Right kidney (tissue), 1 donor: ENCODE results near the gene CPN2.
A peak's percentile ranks its signal among the peaks of the same experiment; 100 is the strongest.

Source experiments
- DNase-seq: peaks from one replicate; pipeline ENCODE4 v3.0.0-alpha.2; 2016

Gene CPN2

GRCh38 chr3:194327218-194328052 lies 23.7 kb downstream of the CPN2 start:
- DNase-seq: peak; percentile 37

- DNase-seq: no peak
Measured at GRCh38 chr3:194326968-194327217, 24.2 kb downstream of the CPN2 start.

DNA sequence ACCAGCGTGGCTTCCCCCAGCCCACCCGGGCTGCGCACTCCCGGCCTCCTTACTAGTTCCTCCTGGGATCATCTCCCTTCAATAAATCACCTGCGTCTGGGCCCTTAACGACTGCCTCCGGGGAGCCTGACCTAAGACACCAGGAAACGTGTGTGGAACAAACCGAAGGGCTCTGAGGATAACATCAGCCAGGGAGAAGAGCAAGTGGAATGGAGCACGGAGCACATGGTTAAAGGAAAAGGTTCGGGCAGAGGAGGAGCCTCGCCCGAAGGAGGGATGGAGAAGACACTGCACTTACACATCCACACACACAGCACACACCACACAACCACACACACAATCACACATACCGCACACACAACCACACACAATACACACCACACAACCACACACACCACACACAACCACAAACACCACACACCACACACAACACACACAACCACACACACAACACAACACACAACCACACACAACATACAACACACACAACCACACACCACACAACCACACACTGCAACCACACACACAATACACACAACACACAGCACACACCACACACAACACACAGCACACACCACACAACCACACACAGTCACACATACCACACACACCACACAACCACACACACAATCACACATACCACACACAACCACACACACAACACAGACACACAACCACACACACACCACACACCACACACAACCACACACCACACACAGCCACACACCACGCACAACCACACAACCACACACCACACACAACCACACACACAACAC lies 24.7 kb downstream of the CPN2 start:
- DNase-seq: peak; percentile 42

DNA sequence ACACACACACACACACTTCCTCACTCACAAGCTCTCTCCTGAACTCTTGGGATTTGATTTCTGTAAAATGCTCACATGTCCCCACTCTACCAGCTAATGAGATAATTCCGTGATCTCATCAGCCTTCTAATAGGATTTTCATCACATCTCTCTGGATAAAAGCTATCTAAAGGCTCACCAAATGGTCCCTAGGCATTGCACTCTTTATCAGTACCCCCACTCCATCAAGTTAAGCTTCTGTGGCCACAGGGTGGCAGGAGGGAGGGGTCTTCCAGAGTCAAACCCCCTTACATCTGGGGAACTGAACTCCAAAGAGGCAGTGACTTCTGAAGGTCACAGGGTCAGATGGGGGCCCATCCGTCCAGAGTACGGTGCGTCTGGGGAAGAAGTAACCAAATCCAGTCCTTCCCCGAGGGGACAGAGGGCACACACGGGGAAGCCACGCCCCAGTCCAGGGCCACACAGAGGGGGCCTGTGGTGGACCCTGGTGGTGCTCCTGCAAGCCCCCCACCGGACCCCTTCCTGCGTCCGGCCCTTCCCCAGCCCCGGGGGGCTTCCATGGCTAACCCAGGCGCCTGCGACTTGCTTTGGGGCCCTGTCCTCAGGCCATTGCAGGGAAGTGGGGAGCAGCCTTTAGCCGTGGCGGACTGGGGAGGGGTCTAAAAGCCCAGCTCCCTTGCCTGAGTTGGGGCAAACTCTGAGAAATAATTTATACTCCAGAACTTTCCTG lies 25.5 kb downstream of the CPN2 start:
- no peak for DNase-seq

DNA sequence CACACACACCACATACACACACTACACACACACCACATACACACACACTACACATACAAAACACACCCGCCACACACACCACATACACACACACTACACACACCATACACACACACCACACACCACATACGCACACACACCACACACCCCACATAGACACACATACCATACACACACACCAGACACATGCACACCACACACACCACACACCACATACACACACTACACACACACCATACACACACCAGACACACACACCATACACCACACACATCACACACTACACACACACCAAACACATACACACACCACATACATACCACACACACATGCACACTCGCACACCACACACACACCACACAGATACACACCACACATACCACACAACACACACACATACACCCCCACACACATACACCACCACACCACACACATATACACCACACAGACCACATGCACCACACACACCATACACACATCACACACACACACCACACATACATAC lies 26.3 kb downstream of the CPN2 start:
- DNase-seq: no peak

GRCh38 chr3:194323785-194324735 lies 27.1 kb downstream of the CPN2 start:
- peak; percentile 76 for DNase-seq

GRCh38 chr3:194322678-194323211 lies 28.4 kb downstream of the CPN2 start:
- peak; percentile 35 for DNase-seq

- peak; percentile 38 for DNase-seq
Measured at GRCh38 chr3:194321693-194322640, 29.2 kb downstream of the CPN2 start.

DNA sequence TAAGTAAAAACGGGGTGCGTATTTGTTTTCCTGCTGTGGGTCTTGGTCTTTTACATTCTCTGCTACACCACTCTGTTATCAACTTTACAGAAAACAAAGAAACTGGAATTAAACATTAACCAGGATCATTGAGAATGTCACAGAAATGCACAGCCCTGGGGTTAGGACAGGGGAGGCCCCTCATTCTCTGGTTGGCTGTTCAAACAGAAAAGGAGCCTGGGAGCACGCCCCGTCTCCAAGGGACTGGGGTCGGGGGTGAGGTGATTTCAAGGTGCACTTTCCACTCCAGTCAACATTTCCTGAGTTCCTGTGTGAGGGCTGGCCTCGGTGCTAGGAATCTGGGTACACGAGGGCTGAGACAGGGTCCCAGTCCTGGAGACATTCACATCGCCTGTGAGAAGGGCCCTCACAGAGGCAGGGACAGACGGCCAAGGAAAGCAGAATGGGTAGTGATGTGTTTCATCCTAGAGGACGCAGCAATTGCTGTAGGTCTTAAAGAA lies 30.3 kb downstream of the CPN2 start:
- DNase-seq: peak; percentile 32

DNA sequence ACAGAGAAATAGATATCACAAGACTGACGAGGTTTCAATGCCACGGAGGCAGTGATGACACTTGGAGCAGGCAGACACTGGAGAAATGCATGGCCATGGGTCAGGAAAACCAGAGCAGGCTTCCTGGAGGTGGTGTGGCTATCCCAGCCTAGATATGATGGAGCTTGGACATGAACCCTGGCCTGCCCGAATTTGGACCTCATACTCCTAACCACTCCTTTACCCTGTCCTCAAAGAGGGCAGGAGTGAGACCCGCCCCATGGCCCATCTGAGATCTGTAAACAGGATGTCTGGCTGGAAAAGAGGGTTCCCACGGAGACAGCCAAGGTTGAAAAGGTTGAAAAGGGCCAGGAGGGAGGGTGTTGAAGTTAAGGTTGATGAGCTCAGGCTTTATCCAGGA lies 31.0 kb downstream of the CPN2 start:
- no peak for DNase-seq

DNA sequence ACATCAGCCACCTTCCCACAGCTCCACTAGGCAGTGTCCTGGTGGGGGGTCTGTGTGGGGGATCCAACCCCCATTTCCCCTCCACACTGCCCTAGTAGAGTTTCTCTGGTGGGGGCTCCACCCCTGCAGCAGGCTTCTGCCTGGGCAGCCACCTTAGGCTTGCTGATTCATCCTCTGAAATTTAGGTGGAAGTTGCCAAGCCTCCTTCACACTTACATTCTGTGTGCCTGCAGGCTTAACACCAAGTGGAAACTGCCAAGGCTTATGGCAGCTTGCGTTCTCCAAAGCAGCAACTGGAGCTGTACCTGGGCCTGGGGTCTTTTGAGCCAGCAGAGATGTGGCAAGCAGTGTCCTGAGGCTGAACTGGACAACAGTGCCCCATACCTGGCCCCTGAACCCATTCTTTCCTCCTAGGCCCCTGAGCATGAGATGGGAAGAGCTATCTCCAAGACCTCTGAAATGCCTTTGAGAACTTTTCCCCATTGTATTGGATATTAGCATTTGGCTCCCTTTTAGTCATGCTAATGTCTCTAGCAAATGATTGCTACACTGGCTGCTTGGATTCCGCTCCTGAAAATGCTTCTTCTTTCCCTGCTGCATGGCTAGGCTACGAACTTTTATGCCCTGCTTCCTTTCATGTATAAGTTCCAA lies 32.5 kb downstream of the CPN2 start:
- no peak for DNase-seq

GRCh38 chr3:194316918-194317317 lies 34.2 kb downstream of the CPN2 start:
- no peak for DNase-seq

DNA sequence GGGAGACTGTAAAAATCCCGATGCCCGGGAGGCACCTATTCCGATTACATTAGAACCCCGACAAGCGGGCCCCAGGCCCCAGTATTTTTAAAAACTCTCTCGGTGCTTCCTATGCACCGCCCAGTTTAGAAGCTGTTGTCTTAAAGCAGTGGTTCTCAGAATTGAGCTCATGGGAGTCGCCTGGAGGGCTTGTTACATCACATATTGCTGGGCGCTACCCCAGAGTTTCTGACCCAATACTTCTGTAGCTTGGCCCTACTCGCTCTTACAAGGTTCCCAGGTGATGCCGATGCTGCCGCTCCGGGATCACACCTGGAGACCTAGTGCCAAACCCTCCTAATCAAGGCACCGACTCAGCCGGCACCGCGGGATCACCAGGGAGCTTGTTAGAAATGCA lies 35.2 kb downstream of the CPN2 start:
- DNase-seq: no peak

- DNase-seq: peak; percentile 95
Measured at GRCh38 chr3:194315088-194315964, 35.8 kb downstream of the CPN2 start.

GRCh38 chr3:194314388-194315068 lies 36.6 kb downstream of the CPN2 start:
- no peak for DNase-seq

- no peak for DNase-seq
Measured at GRCh38 chr3:194313560-194314387, 37.4 kb downstream of the CPN2 start.

DNA sequence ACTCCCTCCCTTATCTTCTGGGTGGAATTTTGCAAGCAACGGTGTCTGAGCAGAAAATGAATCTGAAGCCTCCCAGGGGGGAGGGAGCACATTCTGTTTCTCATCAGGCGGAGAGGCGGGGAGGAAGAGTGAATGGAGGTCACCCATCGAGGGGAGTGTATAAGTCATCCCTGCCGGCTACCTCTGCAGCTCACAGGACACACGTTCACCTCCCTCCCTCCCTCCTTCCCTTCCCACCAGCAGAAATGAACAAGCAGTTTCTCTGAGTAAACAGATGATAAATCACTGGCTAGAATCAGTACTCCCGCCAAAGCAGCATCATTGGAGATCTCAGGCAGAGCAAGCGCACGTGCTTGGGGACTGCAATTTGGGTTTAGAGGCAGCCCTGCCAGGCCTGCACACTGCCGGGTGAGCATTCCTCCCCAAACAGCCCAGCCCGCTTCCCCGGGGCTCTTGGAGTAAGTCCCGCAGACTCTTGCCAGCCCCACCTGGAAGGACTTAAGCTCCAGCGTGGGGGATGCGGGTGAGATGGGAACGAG lies 38.3 kb downstream of the CPN2 start:
- peak; percentile 73 for DNase-seq
